Gastrocnemius medialis (tissue), 4 donors: Measurements from ENCODE around the gene OSGEP. TPM values are rescaled to one million over a fixed set of nuclear protein-coding genes. Genes with fewer than 3 reads are reported as not detected.

Experiments
- ATAC-seq, 2 donors: fragments of 150-250 bp; one replicate each; pipeline ENCODE4 v1.9.1; 2016
- DNase-seq, 2 donors: peaks; one replicate each; pipeline ENCODE4 v3.0.0-alpha.2; 2019
- H3K27ac ChIP-seq, 4 donors: fragments of 200-600 bp; sonication (generic); 1 replicate in 1 of 4; 2 replicates in 3 of 4; pipeline ENCODE4 v1.5.1; 2016 to 2018; ENCODE audit warnings: mild to moderate bottlenecking in 2 of 4, moderate library complexity in 1 of 4
- H3K27me3 ChIP-seq, 3 donors: fragments of 200-600 bp; sonication (generic) in 2 of 3; 1 replicate in 1 of 3; 2 replicates in 2 of 3; pipeline versions ENCODE4 v1.5.1 to v1.6.0; 2016 to 2019; ENCODE audit warnings: mild to moderate bottlenecking in 1 of 3, moderate library complexity in 1 of 3
- H3K36me3 ChIP-seq, 2 donors: fragments of 200-600 bp; sonication (generic) in 1 of 2; one replicate each; pipeline ENCODE4 v1.5.1; 2017 to 2018
- H3K4me1 ChIP-seq, 2 donors: fragments of 200-600 bp; sonication (generic) in 1 of 2; one replicate each; pipeline ENCODE4 v1.5.1; 2016 to 2017; ENCODE audit warnings: mild to moderate bottlenecking in 2 of 2
- H3K4me3 ChIP-seq, 4 donors: fragments of 200-600 bp; sonication (generic) in 3 of 4; 1 replicate in 1 of 4; 2 replicates in 3 of 4; pipeline ENCODE4 v1.5.1; 2016 to 2019; ENCODE audit warnings: mild to moderate bottlenecking in 2 of 4
- H3K9me3 ChIP-seq, 3 donors: fragments of 200-600 bp; sonication (generic) in 2 of 3; 1 replicate in 1 of 3; 2 replicates in 2 of 3; pipeline ENCODE4 v1.5.1; 2016 to 2019
- POLR2A ChIP-seq, 2 donors: fragments of 450-650 bp; IDR thresholded peaks; one replicate each; pipeline ENCODE4 v1.6.1; 2017; ENCODE audit warnings: antibody characterized with exemption in 2 of 2, mild to moderate bottlenecking in 2 of 2, moderate library complexity in 2 of 2
- in situ Hi-C, 4 donors: fragments of 200-750 bp; cut with MboI; loops; one replicate each; pipeline versions ENCODE4 v1.15.0 to v1.8.0; 2017; ENCODE audit warnings: low sequenced_read_pairs in 4 of 4
- intact Hi-C: fragments of 100-400 bp; cut with DNase I; formaldehyde crosslinking; loops from one replicate; pipeline ENCODE4 v1.15.1; 2023; ENCODE audit warnings: low total_unique reads
- total RNA-seq, 4 donors: library from RNA; depleted of rRNA; stranded (reverse); fragments of >200 nt; gene quantifications; one replicate each; pipeline versions ENCODE4 v1.1.0 to v1.2.3, GENCODE V29; 2016
- TF ChIP-seq, protein P1 (sequence below), 5 experiments: fragments of 450-650 bp in 3 of 5; fragments of 200-600 bp in 2 of 5; sonication (generic) in 2 of 5; IDR thresholded peaks in 4 of 5; conservative IDR thresholded peaks in 1 of 5; 1 replicate in 4 of 5; 2 replicates in 1 of 5; pipeline ENCODE4 v1.5.1; 2016 to 2019; ENCODE audit warnings: antibody characterized with exemption in 5 of 5, mild to moderate bottlenecking in 3 of 5, moderate library complexity in 3 of 5

OSGEP gene
- total RNA-seq, 4 donors from 2014 or later = 15.8 to 21.7 (median 20.5) TPM

DNA sequence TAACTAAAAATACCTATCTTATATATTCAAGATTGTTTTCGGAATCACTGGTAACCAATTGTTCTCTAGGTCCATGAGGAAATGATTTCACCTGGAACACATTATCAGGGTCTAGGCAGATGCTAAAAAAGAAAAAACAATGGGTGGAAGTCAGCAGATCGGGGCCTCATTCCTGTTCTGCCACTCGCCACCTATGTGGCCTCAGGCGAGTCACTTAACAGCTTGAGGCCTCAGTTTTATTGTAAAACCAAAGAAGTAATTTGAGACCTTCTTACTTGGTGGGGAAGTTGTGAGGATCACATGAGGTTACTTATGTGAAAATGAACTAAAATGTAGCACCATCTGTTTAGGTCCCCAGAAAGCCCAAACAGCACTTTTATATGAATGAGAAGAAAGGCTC lies 44.5 kb upstream of the OSGEP start:
- intact Hi-C loops (no loop called here), in situ Hi-C loops (no loop called here)
- no peaks in the 10 kb centered on the region for H3K9me3 ChIP-seq
- no peaks in the 10 kb centered on the region for H3K36me3 ChIP-seq
- no peak for ATAC-seq
- TF ChIP-seq, protein P1, sequence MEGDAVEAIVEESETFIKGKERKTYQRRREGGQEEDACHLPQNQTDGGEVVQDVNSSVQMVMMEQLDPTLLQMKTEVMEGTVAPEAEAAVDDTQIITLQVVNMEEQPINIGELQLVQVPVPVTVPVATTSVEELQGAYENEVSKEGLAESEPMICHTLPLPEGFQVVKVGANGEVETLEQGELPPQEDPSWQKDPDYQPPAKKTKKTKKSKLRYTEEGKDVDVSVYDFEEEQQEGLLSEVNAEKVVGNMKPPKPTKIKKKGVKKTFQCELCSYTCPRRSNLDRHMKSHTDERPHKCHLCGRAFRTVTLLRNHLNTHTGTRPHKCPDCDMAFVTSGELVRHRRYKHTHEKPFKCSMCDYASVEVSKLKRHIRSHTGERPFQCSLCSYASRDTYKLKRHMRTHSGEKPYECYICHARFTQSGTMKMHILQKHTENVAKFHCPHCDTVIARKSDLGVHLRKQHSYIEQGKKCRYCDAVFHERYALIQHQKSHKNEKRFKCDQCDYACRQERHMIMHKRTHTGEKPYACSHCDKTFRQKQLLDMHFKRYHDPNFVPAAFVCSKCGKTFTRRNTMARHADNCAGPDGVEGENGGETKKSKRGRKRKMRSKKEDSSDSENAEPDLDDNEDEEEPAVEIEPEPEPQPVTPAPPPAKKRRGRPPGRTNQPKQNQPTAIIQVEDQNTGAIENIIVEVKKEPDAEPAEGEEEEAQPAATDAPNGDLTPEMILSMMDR (IDR thresholded peaks at IDR 0.05 in 4 of 5, conservative IDR thresholded peaks at IDR 0.05 in 1 of 5) = no peak
- no peak for TF ChIP-seq POLR2A (IDR thresholded peaks at IDR 0.05)
- H3K4me1 ChIP-seq = peaks cover 0 to 7% of the 10 kb centered on the region in 2 donors
- no peak overlapping the region for H3K4me3 ChIP-seq
- no peaks in the 10 kb centered on the region for H3K27me3 ChIP-seq
- no peak for DNase-seq
- peak overlapping the region; percentile 47 to 76 (median 56) for H3K27ac ChIP-seq

DNA sequence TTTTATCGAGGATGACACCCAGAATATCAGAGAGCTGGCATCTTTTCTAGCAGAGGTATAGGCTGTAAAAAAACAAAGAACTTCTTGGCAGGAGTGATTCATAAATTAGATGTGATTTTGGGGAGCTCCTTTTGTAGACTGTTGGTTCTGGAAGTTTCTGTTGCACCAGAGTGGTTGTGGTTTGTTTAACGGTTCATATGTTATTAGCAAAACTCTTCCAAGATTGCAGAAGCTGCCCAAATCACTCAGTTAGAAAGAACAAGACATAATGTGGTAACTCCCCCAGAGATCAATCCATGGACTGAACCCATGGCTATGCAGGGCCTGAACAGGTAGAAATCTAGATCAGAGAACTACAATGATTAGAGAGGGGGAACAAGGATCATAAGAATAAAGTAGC lies 44.0 kb upstream of the OSGEP start:
- in situ Hi-C loops = no loop called here
- intact Hi-C loops = no loop called here
- Histone ChIP-seq H3K36me3 (no peaks in the 10 kb centered on the region), H3K4me1 (peaks cover 0 to 7% of the 10 kb centered on the region in 2 donors), H3K4me3 (no peak overlapping the region), H3K27ac (peak overlapping the region; percentile 47 to 76 (median 56)), H3K9me3 (no peaks in the 10 kb centered on the region), H3K27me3 (no peaks in the 10 kb centered on the region)
- DNase-seq = no peak
- TF ChIP-seq, protein P1 (IDR thresholded peaks at IDR 0.05 in 4 of 5, conservative IDR thresholded peaks at IDR 0.05 in 1 of 5) = no peak
- TF ChIP-seq POLR2A (IDR thresholded peaks at IDR 0.05) = no peak
- ATAC-seq = no peak

DNA sequence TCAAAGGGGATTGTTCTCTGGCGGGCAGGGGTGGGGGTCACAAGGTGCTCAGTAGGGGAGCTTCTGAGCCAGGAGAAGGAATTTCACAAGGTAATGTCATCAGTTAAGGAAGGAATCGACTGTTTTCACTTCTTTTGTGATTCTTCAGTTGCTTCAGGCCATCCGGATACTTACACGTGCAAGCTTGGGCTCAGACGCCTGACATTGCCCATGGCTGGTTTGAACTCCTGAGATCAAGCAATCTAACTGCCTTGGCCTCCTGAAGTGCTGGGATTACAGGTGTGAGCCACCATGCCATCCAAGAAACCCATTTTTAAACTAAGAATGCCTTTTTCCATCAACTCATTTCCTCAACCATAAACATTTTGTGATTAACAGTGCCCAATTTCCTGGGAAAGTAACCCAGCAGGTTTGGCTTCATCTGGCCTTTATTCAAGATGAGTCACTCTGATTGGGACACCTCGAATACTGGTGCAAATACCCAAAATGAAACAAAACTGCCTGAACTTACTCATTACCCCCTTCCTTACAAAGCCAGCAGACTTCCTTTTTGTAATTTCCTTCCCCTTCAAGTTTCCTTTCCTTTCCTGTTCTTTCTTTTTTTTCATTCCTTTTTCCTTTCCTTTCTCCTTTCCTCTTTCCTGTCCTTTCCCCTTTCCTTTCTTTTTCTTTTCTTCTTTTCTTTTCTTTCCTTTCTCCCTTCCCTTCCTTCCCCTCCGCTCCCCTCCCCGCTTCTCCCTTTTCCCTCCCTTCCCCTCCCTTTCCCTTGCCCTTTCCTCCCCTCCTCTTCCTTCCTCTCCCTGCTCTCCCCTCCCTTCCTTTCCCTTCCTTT lies 40.5 kb upstream of the OSGEP start:
- ATAC-seq = no peak
- intact Hi-C loops = no loop called here
- Histone ChIP-seq H3K4me1 (peaks cover 0 to 13% of the 10 kb centered on the region in 2 donors), H3K27me3 (no peaks in the 10 kb centered on the region), H3K4me3 (no peak overlapping the region), H3K9me3 (no peaks in the 10 kb centered on the region), H3K27ac (no peak overlapping the region), H3K36me3 (no peaks in the 10 kb centered on the region)
- no peak for DNase-seq
- in situ Hi-C loops = no loop called here
- no peak for TF ChIP-seq POLR2A (IDR thresholded peaks at IDR 0.05)
- TF ChIP-seq, protein P1 (IDR thresholded peaks at IDR 0.05 in 4 of 5, conservative IDR thresholded peaks at IDR 0.05 in 1 of 5) = no peak

DNA sequence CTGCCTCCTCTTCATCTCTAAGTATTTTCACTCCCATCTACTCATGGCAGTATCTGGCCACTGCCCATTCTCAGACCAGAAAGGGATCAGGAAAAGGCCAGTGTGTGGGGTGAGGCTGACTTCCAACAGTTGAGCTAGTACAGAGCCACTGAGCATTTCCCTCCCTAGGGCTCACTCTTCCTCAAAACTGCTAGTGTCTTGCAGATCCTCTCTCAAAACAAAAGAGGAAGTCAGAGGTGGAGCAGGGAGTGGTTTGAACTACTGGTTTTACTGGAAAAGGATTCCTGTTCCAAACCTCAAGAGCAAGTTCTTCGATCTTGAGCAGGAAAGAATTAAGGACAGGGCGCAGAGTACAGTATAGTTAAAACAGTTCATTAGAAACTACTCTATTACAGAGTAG lies 39.0 kb upstream of the OSGEP start:
- H3K9me3 ChIP-seq = no peaks in the 10 kb centered on the region
- DNase-seq (no peak), ATAC-seq (no peak)
- TF ChIP-seq POLR2A (IDR thresholded peaks at IDR 0.05) = no peak
- TF ChIP-seq, protein P1 (IDR thresholded peaks at IDR 0.05 in 4 of 5, conservative IDR thresholded peaks at IDR 0.05 in 1 of 5) = no peak
- H3K27ac ChIP-seq = no peak overlapping the region
- no peaks in the 10 kb centered on the region for H3K36me3 ChIP-seq
- no peaks in the 10 kb centered on the region for H3K27me3 ChIP-seq
- intact Hi-C loops (no loop called here), in situ Hi-C loops (no loop called here)
- no peak overlapping the region for H3K4me3 ChIP-seq
- peaks cover 0 to 11% of the 10 kb centered on the region in 2 donors for H3K4me1 ChIP-seq
